ENCODE results near the gene CYP2C18. TPM values are rescaled to one million over a fixed set of nuclear protein-coding genes. Genes with fewer than 3 reads are reported as not detected.
"Not testable (repeated sequence)": the region's sequence is repeated elsewhere in the genome, so short reads cannot be mapped to it uniquely, and the experiment has no call there.

The CYP2C18 gene
- total RNA-seq, 1 experiment from 2014 or later, result not detected

DNA sequence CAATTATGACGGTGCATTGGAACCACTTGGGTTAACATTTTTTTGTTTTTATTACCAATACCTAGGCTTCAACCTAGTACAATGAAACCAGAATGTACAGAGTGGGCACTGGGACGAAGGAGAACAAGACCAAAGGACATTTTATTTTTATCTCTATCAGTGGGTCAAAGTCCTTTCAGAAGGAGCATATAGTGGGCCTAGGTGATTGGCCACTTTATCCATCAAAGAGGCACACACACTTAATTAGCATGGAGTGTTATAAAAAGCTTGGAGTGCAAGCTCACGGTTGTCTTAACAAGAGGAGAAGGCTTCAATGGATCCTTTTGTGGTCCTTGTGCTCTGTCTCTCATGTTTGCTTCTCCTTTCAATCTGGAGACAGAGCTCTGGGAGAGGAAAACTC is 78.9 kb downstream of the CYP2C18 start, which contains the start of gene CYP2C19:
TSS of gene CYP2C19 (plus strand) at position 289 of the 400 bp plus-strand sequence. CDS start at position 314, 25 bp downstream.
- no TSS peak for BruUV-seq (replicated peaks)
- intact Hi-C loops (cut with micrococcal nuclease), result no loop called here
- no peaks in the 10 kb centered on the region for H3K27me3 Mint-ChIP-seq (ENCODE audit: insufficient read depth, unreplicated experiment)
- CTCF ChIA-PET, result no interaction called here
- TF ChIP-seq, protein P1, sequence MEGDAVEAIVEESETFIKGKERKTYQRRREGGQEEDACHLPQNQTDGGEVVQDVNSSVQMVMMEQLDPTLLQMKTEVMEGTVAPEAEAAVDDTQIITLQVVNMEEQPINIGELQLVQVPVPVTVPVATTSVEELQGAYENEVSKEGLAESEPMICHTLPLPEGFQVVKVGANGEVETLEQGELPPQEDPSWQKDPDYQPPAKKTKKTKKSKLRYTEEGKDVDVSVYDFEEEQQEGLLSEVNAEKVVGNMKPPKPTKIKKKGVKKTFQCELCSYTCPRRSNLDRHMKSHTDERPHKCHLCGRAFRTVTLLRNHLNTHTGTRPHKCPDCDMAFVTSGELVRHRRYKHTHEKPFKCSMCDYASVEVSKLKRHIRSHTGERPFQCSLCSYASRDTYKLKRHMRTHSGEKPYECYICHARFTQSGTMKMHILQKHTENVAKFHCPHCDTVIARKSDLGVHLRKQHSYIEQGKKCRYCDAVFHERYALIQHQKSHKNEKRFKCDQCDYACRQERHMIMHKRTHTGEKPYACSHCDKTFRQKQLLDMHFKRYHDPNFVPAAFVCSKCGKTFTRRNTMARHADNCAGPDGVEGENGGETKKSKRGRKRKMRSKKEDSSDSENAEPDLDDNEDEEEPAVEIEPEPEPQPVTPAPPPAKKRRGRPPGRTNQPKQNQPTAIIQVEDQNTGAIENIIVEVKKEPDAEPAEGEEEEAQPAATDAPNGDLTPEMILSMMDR (IDR thresholded peaks at IDR 0.05; ENCODE audit: unreplicated experiment), result no peak
- H3K9me3 Mint-ChIP-seq (ENCODE audit: unreplicated experiment), result peaks cover 7% of the 10 kb centered on the region
- H3K4me1 Mint-ChIP-seq (ENCODE audit: insufficient read depth, unreplicated experiment), result no peaks in the 10 kb centered on the region
- POLR2A ChIA-PET, result no interaction called here
- no peak within 1 kb of the TSS for H3K4me3 Mint-ChIP-seq (ENCODE audit: unreplicated experiment)
- DNase-seq (ENCODE audit: unreplicated experiment), result no peak
- H3K36me3 Mint-ChIP-seq (ENCODE audit: insufficient read depth, unreplicated experiment), result no peaks in the 10 kb centered on the region
- no peak within 1 kb of the TSS for H3K27ac Mint-ChIP-seq (ENCODE audit: low read depth, unreplicated experiment)

DNA sequence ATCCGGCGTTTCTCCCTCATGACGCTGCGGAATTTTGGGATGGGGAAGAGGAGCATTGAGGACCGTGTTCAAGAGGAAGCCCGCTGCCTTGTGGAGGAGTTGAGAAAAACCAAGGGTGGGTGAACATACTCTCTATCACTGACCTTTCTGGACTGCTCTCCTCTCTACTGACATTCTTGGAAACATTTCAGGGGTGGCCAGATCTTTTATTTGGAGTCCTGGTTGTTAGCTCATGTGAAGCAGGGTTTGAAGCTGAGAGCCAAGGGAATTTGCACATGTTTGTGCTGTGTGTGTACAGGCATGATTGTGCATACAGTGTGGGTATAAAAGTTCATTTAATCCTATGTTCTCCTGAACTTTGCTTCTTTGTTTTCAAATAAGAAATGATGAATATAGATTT is 91.9 kb downstream of the CYP2C18 start:
- BruUV-seq (replicated peaks); DNase-seq (ENCODE audit: unreplicated experiment); H3K36me3 Mint-ChIP-seq (ENCODE audit: insufficient read depth, unreplicated experiment); intact Hi-C loops (cut with micrococcal nuclease); POLR2A ChIA-PET; H3K27me3 Mint-ChIP-seq (ENCODE audit: insufficient read depth, unreplicated experiment); H3K9me3 Mint-ChIP-seq (ENCODE audit: unreplicated experiment); H3K4me3 Mint-ChIP-seq (ENCODE audit: unreplicated experiment); H3K4me1 Mint-ChIP-seq (ENCODE audit: insufficient read depth, unreplicated experiment); H3K27ac Mint-ChIP-seq (ENCODE audit: low read depth, unreplicated experiment): not testable (repeated sequence)
- CTCF ChIA-PET, result interaction anchor here (0.6 kb wide), 1 partner anchor 40 kb away, joined by 4 read pairs; no protein-coding TSS in a partner anchor

DNA sequence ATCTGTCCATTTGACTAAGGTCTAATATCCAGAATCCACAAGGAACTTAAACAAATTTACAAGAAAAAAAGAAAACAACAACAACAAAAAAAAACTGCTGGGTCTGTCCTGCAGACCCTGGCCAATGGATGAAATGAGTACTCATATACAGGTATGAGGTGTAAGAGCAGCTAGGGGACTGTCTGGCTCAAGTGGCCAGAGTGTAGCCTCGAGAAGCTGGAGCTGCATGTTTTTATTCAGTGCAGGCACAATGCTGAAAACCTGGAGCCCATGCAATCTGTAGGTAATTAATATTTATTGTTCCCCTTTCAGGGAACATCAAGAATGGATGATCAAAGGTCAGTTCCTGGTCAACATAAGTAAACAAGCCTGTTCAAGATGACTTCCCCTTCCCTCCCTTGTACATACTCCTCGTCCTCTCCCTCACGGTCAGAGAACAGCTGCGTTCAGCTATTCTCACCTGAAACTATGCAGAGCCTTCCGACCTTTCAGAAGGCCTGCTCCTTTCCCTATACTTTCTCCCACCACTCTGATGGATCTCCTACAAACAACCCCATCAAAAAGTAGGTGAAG is 94.4 kb downstream of the CYP2C18 start:
- no peak overlapping the region for H3K27ac Mint-ChIP-seq (ENCODE audit: low read depth, unreplicated experiment)
- H3K27me3 Mint-ChIP-seq (ENCODE audit: insufficient read depth, unreplicated experiment), result no peaks in the 10 kb centered on the region
- POLR2A ChIA-PET, result no interaction called here
- H3K9me3 Mint-ChIP-seq (ENCODE audit: unreplicated experiment), result peaks cover 5% of the 10 kb centered on the region
- CTCF ChIA-PET, result interaction anchor here (0.8 kb wide), 1 partner anchor 171 kb away, joined by 3 read pairs; no protein-coding TSS in a partner anchor
- TF ChIP-seq, protein P1 (IDR thresholded peaks at IDR 0.05; ENCODE audit: unreplicated experiment), result no peak
- DNase-seq (ENCODE audit: unreplicated experiment), result no peak
- BruUV-seq (replicated peaks), result no TSS peak
- no peaks in the 10 kb centered on the region for H3K4me1 Mint-ChIP-seq (ENCODE audit: insufficient read depth, unreplicated experiment)
- no peak overlapping the region for H3K4me3 Mint-ChIP-seq (ENCODE audit: unreplicated experiment)
- intact Hi-C loops (cut with micrococcal nuclease), result no loop called here
- no peaks in the 10 kb centered on the region for H3K36me3 Mint-ChIP-seq (ENCODE audit: insufficient read depth, unreplicated experiment)

DNA sequence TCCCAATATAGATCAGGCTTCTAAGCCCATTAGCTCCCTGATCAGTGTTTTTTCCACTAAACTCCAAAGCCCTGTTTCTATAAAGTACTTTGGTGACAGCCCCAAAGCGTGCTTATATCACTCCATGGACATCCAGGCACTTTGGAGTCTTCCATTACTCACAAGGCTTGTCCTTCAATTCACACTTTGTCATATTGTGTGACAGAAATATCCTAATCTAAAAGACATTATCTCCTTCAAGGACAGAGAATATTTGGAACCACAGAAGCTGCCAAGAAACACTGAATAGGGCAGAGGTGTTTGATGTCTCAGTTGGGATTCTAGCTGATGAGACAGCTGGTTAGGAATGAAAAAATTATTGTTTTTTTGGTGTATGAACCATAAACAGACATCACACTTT is 97.3 kb downstream of the CYP2C18 start:
- no peaks in the 10 kb centered on the region for H3K27me3 Mint-ChIP-seq (ENCODE audit: insufficient read depth, unreplicated experiment)
- intact Hi-C loops (cut with micrococcal nuclease), result no loop called here

More for the DNA sequence above, 97.3 kb downstream of the CYP2C18 start:
- peaks cover 5% of the 10 kb centered on the region for H3K9me3 Mint-ChIP-seq (ENCODE audit: unreplicated experiment)
- ChIA-PET POLR2A (interaction anchor here (0.7 kb wide), 1 partner anchor 259 kb away, joined by 3 read pairs; no protein-coding TSS in a partner anchor), CTCF (no interaction called here)
- H3K27ac Mint-ChIP-seq (ENCODE audit: low read depth, unreplicated experiment), result no peak overlapping the region
- no peaks in the 10 kb centered on the region for H3K36me3 Mint-ChIP-seq (ENCODE audit: insufficient read depth, unreplicated experiment)
- DNase-seq (ENCODE audit: unreplicated experiment), result no peak
- peaks cover 6% of the 10 kb centered on the region for H3K4me1 Mint-ChIP-seq (ENCODE audit: insufficient read depth, unreplicated experiment)
- no TSS peak for BruUV-seq (replicated peaks)
- H3K4me3 Mint-ChIP-seq (ENCODE audit: unreplicated experiment), result no peak overlapping the region
- TF ChIP-seq, protein P1 (IDR thresholded peaks at IDR 0.05; ENCODE audit: unreplicated experiment), result no peak
